Testis (tissue), 3 donors: ENCODE data around the gene SIX4. TPM values are rescaled to one million over a fixed set of nuclear protein-coding genes. Genes with fewer than 3 reads are reported as not detected.

ENCODE experiments used
- DNase-seq: peaks from one replicate; pipeline ENCODE4 v3.0.0-alpha.2; 2019
- H3K27ac ChIP-seq, 2 donors: fragments of 200-600 bp; sonication (generic); one replicate each; pipeline ENCODE4 v1.5.1; 2019
- H3K27me3 ChIP-seq: fragments of 200-600 bp; sonication (generic); one replicate; pipeline ENCODE4 v1.5.1; 2019
- H3K36me3 ChIP-seq: fragments of 200-600 bp; sonication (generic); one replicate; pipeline ENCODE4 v1.5.1; 2017; ENCODE audit warnings: low read depth; ENCODE audit errors: missing control alignments
- H3K4me1 ChIP-seq: fragments of 200-600 bp; sonication (generic); one replicate; pipeline ENCODE4 v1.5.1; 2019
- H3K4me3 ChIP-seq, 2 donors: fragments of 200-600 bp; sonication (generic); one replicate each; pipeline ENCODE4 v1.5.1; 2017 to 2019
- H3K9me3 ChIP-seq: fragments of 200-600 bp; sonication (generic); one replicate; pipeline ENCODE4 v1.5.1; 2017
- CTCF ChIP-seq, 3 experiments: fragments of 450-650 bp in 2 of 3; fragments of 200-600 bp in 1 of 3; sonication (generic) in 1 of 3; IDR thresholded peaks; one replicate each; pipeline ENCODE4 v1.5.1; 2016 to 2019; ENCODE audit warnings: antibody characterized with exemption in 3 of 3, mild to moderate bottlenecking in 2 of 3, moderate library complexity in 1 of 3
- POLR2A ChIP-seq: fragments of 450-650 bp; IDR thresholded peaks from one replicate; pipeline ENCODE4 v1.6.1; 2017; ENCODE audit warnings: antibody characterized with exemption, mild to moderate bottlenecking, moderate library complexity
- WGBS, 2 donors: methylation state at CpG; one replicate each; pipeline ENCODE4 v1.1.5; 2018; 5-methylcytosine and 5-hydroxymethylcytosine counted together
- intact Hi-C: fragments of 100-400 bp; cut with DNase I; formaldehyde crosslinking; loops from one replicate; pipeline ENCODE4 v1.15.1; 2023; ENCODE audit warnings: low total_unique reads
- polyA plus RNA-seq: library from polyadenylated mRNA; stranded (reverse); fragments of 350-450 nt; fragmentation: Illumina TruSeq; extraction: RNeasy Lipid Tissue Mini Kit (QIAGEN cat#74804); gene quantifications from one replicate; pipeline ENCODE4 v1.2.3, GENCODE V29; 2014; ENCODE audit warnings: low read depth, low replicate concordance; ENCODE audit not compliant: insufficient read depth
- total RNA-seq, 2 donors: library from RNA; depleted of rRNA; stranded (reverse); fragments of >200 nt; gene quantifications; one replicate each; pipeline ENCODE4 v1.2.3, GENCODE V29; 2016

Gene SIX4
- total and polyA plus RNA-seq, 3 donors from 2014 or later = 1.6 to 3.4 (median 2.0) TPM

GRCh38 chr14:60668431-60669112, 55.6 kb downstream of the SIX4 start:
- H3K4me1 ChIP-seq = no peaks in the 10 kb centered on the region
- DNase-seq = no peak
- H3K4me3 ChIP-seq = no peak overlapping the region
- 83 to 91% methylated on average over 5 of the region's 5 CpGs for WGBS, 2 donors
- no peaks in the 10 kb centered on the region for H3K9me3 ChIP-seq
- intact Hi-C loops = no loop called here
- no peaks in the 10 kb centered on the region for H3K27me3 ChIP-seq
- H3K36me3 ChIP-seq = no peaks in the 10 kb centered on the region
- H3K27ac ChIP-seq = no peak overlapping the region
- no peak for TF ChIP-seq POLR2A
- TF ChIP-seq CTCF (IDR thresholded peaks at IDR 0.05) = no peak

- TF ChIP-seq POLR2A (no peak), CTCF (IDR thresholded peaks at IDR 0.05) (no peak)
- WGBS, 2 donors = 84 to 87% methylated on average over 3 of the region's 3 CpGs
- no peaks in the 10 kb centered on the region for H3K9me3 ChIP-seq
These were observed 59.0 kb downstream of the SIX4 start for GRCh38 chr14:60665177-60665550.

GRCh38 chr14:60662982-60663381, 61.2 kb downstream of the SIX4 start:
- peaks cover 2% of the 10 kb centered on the region for H3K4me1 ChIP-seq
- H3K27me3 ChIP-seq = peaks cover 7% of the 10 kb centered on the region
- H3K36me3 ChIP-seq = no peaks in the 10 kb centered on the region
- H3K4me3 ChIP-seq = no peak overlapping the region
- 64 to 89% methylated on average over 1 of the region's 1 CpG for WGBS, 2 donors
- intact Hi-C loops = no loop called here
- no peak for TF ChIP-seq POLR2A
- TF ChIP-seq CTCF (IDR thresholded peaks at IDR 0.05) = no peak
- no peak overlapping the region for H3K27ac ChIP-seq
- no peak for DNase-seq
- H3K9me3 ChIP-seq = no peaks in the 10 kb centered on the region

More at GRCh38 chr14:60665177-60665550, 59.0 kb downstream of the SIX4 start:
- peaks cover 7% of the 10 kb centered on the region for H3K27me3 ChIP-seq
- no peaks in the 10 kb centered on the region for H3K36me3 ChIP-seq
- no peak overlapping the region for H3K27ac ChIP-seq
- intact Hi-C loops = no loop called here
- no peak overlapping the region for H3K4me3 ChIP-seq
- H3K4me1 ChIP-seq = no peaks in the 10 kb centered on the region
- DNase-seq = no peak

- H3K36me3 ChIP-seq = no peaks in the 10 kb centered on the region
- peaks cover 6% of the 10 kb centered on the region for H3K4me1 ChIP-seq
- no peaks in the 10 kb centered on the region for H3K9me3 ChIP-seq
- no peak overlapping the region for H3K4me3 ChIP-seq
- DNase-seq = no peak
- no peak overlapping the region for H3K27ac ChIP-seq
- H3K27me3 ChIP-seq = peaks cover 7% of the 10 kb centered on the region
- intact Hi-C loops = no loop called here
- TF ChIP-seq POLR2A = no peak
- no peak for TF ChIP-seq CTCF (IDR thresholded peaks at IDR 0.05)
- 81 to 89% methylated on average over 1 of the region's 1 CpG for WGBS, 2 donors
These were observed 62.4 kb downstream of the SIX4 start for GRCh38 chr14:60661721-60662120.

Other genes with a start within 250 kb of the SIX4 start
- 10 to 100 TPM; 12.1 to 12.9 TPM for gene C14orf39, start 238.3 kb downstream of the SIX4 start, total RNA-seq
- 9.5 TPM for gene C14orf39, start 238.3 kb downstream of the SIX4 start, polyA plus RNA-seq
- under 1 TPM; 0.31 to 0.39 TPM for gene SIX6, start 215.2 kb downstream of the SIX4 start, total RNA-seq
- gene SIX6, start 215.2 kb downstream of the SIX4 start, polyA plus RNA-seq = 0.17 TPM
- gene SIX1, start 74.9 kb downstream of the SIX4 start, total RNA-seq = 1 to 10 TPM; 8.7 to 9.0 TPM
- gene SIX1, start 74.9 kb downstream of the SIX4 start, polyA plus RNA-seq = 3.0 TPM
- 10 to 100 TPM; 36.0 to 39.9 TPM for gene MNAT1, start 10.4 kb upstream of the SIX4 start, total RNA-seq
- gene MNAT1, start 10.4 kb upstream of the SIX4 start, polyA plus RNA-seq = 17.3 TPM